NCI-H510A (cell line): ENCODE data around the gene PSMA5.

ENCODE experiments used
- DNase-seq: peaks from one replicate; lab custom pipeline; 2025; lab: John Stamatoyannopoulos, UW

Gene PSMA5

DNA sequence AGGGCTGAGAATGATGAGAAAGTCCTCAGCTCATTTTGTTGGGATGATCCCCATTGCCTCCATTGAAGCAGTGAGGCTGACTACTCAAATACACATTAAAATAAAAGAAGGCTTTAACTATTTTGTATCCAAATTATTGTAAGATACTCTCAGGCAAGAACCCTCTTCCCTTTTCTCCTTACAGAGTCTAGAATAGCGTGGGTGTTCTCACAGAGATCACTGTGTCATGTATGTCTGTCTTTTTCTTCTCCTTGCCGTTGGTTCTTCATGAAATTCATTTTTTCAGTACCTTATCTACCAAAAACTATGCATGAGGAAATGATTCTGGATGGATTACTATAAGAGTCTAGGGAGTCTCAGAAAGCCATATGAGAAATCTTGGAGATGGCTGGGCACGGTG, 58.6 kb downstream of the PSMA5 start:
- no peak for DNase-seq

DNA sequence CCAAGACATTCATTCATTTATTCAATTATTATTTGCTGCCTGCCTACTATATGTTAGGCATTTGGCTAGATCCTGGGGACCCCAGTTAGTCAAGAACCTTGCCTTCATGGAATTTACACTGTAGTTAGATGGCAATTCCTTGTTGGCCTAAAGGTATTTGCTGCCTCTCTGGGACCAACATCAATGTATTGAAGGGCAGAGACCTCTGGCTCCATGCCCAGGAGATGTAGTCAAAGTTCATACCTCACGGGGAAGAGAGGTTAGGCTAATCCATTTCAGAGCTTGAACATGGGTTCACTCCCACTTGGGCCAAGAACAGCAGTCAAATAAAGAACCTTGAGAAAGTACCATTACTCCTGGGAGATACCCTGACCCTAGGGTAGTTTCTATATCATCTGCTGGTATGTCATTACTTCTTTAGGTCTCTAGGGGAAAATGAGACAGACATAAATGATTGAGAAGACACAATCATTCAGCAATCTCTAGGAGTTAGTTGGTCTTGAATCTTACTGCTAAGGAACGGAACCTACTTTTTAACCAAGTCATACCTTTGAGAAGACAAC, 60.5 kb downstream of the PSMA5 start:
- no peak for DNase-seq

DNA sequence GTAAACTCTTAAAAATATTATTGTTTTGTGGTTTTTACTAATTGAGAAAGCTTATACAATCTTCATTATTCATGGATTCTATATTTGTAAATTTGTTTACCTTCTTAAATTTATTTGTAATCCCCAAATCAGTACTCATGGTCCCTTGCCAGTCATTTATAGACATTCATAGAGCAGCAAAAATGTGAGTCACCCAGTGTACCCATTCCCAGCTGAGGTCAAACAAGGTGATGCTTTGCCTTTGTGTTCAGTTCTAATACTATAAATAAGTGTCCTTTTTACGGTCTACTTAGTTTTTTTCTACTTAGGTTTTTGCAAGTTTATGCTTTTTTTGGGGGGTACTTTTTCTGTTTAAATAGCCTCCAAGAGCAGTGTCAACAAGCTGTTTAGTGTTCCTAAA, 64.6 kb downstream of the PSMA5 start:
- no peak for DNase-seq

DNA sequence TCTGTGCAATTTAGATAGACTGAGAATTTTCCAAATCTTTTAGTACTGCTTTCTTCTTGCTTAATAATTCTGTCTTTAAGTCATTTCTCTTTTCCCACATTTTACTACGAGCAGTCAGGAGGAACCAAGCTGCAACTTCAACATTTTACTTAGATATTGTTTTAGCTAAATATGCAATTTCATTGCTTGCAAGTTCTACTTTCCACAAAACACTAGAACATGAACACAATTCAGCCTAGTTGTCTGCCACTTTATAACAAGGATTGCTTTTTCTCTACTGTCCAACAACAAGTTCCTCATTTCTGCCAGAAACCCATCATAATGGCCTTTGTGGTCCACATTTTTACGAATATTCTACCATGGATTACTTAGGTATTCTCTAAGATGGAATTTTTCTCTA, 65.2 kb downstream of the PSMA5 start:
- DNase-seq, result no peak

DNA sequence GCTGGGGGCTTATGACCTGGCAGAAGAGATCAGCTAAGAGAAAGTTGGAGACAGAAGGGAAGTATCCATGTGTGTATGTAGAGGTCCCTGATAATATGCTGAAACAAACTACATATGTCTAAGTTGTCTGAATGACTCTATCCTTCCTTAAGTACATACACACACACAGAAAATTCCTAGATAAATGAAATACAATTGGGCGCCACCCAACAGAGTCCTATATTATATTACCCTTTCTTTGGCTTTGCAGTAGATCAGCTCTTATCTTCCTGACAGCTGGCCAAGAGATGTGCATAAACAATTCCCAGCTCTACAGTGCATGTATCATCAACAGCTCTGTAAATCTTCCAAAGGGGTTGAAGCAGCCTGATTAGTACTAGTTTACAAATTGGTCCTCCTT, 68.6 kb downstream of the PSMA5 start:
- no peak for DNase-seq

DNA sequence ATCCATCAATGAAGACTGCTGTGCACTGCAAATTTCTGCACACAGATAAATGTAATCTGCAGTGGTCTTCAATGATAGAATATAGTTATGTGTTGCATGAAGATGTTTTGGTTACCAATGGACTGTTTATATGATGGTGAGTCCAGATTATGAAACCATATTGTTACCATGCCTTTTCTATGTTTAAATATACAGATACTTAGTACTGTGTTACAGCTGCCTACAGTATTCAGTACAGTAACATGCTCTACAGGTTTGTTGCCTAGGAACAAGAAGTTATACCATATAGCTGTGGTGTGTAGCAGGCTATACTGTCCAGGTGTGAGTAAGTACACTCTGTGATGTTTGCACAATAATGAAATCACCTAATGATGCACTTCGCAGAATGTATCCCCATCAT, 69.3 kb downstream of the PSMA5 start:
- DNase-seq, result peak; percentile 16

DNA sequence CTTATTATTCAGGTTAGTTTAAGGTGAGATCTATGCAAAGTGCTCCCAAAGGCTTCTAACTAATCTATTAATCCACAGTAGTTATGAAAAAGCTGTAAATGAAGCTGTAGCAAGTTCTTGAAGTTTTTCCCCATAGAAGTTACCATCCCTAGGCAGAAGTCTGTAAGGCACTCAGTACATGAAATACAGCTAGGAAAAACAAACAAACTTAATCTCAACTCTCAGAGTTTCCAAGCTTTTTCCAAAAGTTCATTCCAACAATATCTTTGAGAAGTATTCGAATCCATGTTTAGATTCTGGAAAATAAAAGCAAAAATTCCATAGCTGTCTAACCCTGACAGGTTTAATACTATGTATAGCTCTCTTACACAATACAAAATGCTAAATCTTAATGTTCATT, 69.7 kb downstream of the PSMA5 start:
- DNase-seq, result no peak

DNA sequence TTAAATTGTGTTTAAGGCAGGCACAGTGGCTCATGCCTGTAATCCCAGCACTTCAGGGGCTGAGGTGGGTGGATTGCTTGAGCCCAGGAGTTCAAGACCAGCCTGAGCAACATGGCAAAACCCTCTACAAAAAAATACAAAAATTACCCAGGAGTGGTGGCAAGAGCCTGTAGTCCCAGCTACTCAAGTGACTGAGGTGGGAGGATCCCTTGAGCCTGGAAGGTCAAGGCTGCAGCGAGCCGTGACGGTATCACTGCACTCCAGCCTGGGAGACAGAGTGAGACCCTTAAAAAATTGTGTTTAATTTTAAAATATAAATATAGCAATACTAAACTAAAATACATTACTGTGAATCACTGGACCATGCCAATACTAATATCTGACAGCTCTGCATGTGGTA, 71.3 kb downstream of the PSMA5 start:
- no peak for DNase-seq

DNA sequence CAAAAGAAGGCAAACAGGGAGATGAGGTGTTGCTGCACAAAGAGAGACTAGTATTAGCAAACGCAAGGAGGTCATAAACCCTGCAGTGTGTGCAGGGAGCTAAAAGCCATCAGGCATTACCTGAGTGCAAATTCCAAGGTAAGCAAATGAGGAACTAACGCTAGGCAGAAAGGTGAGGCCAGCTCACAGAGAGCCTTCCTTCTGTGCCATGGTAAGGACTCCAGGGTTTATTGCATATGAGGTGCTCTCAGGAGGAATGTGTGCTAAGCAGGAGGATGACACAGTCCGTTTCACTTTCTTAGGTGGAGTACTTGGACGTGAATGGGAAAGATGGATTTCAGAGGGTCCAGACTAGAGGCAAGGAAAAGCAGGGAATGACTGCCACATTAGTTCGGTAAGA, 74.8 kb downstream of the PSMA5 start:
- no peak for DNase-seq

DNA sequence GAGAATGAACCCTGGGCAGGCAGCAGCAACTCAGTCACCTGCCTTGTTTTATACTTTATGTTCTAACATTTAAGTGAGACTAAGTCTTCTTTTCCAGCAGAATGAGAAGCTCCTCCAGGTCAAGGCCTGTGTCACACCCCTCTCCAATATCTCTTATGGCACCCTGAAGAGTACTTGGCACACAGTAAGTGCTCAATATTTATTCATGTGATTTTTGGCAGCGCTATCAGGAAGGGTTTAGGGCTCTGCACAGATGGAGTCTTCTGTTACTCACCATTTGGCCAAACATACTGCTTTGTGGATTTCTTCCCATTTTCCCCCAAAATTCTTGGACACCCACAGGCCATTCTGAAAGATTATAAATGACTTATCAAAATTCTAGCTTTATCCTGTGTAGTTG, 75.6 kb downstream of the PSMA5 start:
- no peak for DNase-seq

DNA sequence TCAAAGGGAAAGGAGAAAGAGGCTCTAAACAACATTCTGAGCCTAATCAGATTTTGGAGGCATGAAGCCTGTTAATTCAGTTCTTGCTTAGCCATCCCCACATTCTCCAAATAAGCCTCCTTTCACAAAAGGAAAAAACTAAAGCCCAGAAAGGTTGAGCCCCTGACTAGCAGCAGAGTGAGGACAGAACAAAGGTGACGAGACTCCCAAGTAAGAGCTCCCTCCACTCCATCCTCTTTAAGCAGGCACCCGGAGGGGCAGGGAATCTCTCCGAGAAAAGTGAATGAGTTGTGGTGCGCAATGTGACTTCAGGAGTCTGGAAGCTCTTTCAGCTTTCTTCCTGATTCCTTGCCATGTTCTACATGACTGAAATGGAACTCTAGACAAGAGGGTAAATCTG, 76.1 kb downstream of the PSMA5 start:
- DNase-seq, result no peak
